Esophagus muscularis mucosa (tissue), 4 donors: ENCODE measurements around the gene GORAB. TPM values are rescaled to one million over a fixed set of nuclear protein-coding genes. Genes with fewer than 3 reads are reported as not detected.

Source experiments
- DNase-seq: peaks from one replicate; pipeline ENCODE4 v3.0.0-alpha.2; 2017; ENCODE audit errors: extremely low spot score
- H3K27ac ChIP-seq, 4 donors: fragments of 200-600 bp; sonication (generic); replicated peaks in 1 of 4; 1 replicate in 3 of 4; 2 replicates in 1 of 4; pipeline ENCODE4 v1.5.1; 2016 to 2019; ENCODE audit warnings: mild to moderate bottlenecking in 1 of 4
- H3K27me3 ChIP-seq, 4 donors: fragments of 200-600 bp; sonication (generic); one replicate each; pipeline versions ENCODE4 v1.5.1 to v1.6.0; 2016 to 2019
- H3K36me3 ChIP-seq, 4 donors: fragments of 200-600 bp; sonication (generic); one replicate each; pipeline ENCODE4 v1.5.1; 2016 to 2019
- H3K4me1 ChIP-seq, 4 donors: fragments of 200-600 bp; sonication (generic); one replicate each; pipeline ENCODE4 v1.5.1; 2016 to 2019
- H3K4me3 ChIP-seq, 4 donors: fragments of 200-600 bp; sonication (generic); 1 replicate in 2 of 4; 2 replicates in 2 of 4; pipeline ENCODE4 v1.5.1; 2016 to 2019; ENCODE audit warnings: mild to moderate bottlenecking in 4 of 4, moderate library complexity in 1 of 4
- H3K9me3 ChIP-seq, 4 donors: fragments of 200-600 bp; sonication (generic); 1 replicate in 3 of 4; 2 replicates in 1 of 4; pipeline ENCODE4 v1.5.1; 2016 to 2019
- CTCF ChIP-seq, 3 experiments: fragments of 200-600 bp in 2 of 3; fragments of 450-650 bp in 1 of 3; sonication (generic) in 2 of 3; IDR thresholded peaks; one replicate each; pipeline ENCODE4 v1.5.1; 2017 to 2019; ENCODE audit warnings: antibody characterized with exemption in 3 of 3, mild to moderate bottlenecking in 2 of 3, moderate library complexity in 1 of 3
- EP300 ChIP-seq: sonication (generic); formaldehyde crosslinking; IDR thresholded peaks from one replicate; pipeline ENCODE4 v1.6.1; 2017; ENCODE audit warnings: antibody characterized with exemption
- POLR2A ChIP-seq: fragments of 450-650 bp; IDR thresholded peaks from one replicate; pipeline ENCODE4 v1.6.1; 2017; ENCODE audit warnings: antibody characterized with exemption, moderate library complexity, mild to moderate bottlenecking, low read depth
- POLR2AphosphoS5 ChIP-seq, 2 donors: sonication (generic); formaldehyde crosslinking; IDR thresholded peaks; one replicate each; pipeline ENCODE4 v1.6.1; 2017; ENCODE audit warnings: antibody characterized with exemption in 2 of 2
- WGBS: methylation state at CpG from one replicate; pipeline ENCODE4 v1.1.5; 2018; 5-methylcytosine and 5-hydroxymethylcytosine counted together
- intact Hi-C: fragments of 100-400 bp; cut with DNase I; formaldehyde crosslinking; loops from one replicate; pipeline ENCODE4 v1.15.1; 2023
- total RNA-seq, 4 donors: library from RNA; depleted of rRNA; stranded (reverse); fragments of >200 nt; gene quantifications; one replicate each; pipeline versions ENCODE4 v1.1.0 to v1.2.1, GENCODE V29; 2016

The GORAB gene
- total RNA-seq, 4 donors from 2014 or later, result 4.3 to 8.0 (median 5.8) TPM

GRCh38 chr1:170544624-170545023, 12.7 kb downstream of the GORAB start:
- Histone ChIP-seq H3K36me3 (peaks cover 29 to 91% (median 70%) of the 10 kb centered on the region in 4 donors), H3K27me3 (no peaks in the 10 kb centered on the region), H3K4me3 (no peak overlapping the region), H3K4me1 (no peaks in the 10 kb centered on the region), H3K27ac (no peak overlapping the region), H3K9me3 (no peaks in the 10 kb centered on the region)
- 93% methylated on average over 4 of the region's 4 CpGs for WGBS
- TF ChIP-seq CTCF (IDR thresholded peaks at IDR 0.05) (no peak), POLR2A (no peak), EP300 (no peak), POLR2AphosphoS5 (IDR thresholded peaks at IDR 0.05) (no peak)
- intact Hi-C loops, result no loop called here
- DNase-seq, result no peak

DNA sequence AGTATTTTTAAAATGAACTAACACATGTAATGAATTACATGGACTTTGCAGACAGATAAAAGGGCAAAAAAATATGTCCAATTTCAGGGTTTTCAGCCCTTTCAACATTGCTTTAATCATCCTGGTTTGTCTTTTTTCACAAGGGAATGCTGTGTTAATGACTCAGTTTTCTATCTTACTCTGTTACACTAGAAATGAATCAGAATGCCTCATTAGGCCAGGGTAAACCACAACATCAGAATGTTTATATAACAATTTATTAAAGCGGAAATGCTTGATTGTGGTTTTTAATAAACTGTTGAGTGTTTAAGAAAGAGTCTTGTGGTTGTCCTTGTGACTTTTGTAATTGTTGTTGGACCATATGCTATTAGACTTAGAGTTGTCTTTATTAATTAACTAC, 13.5 kb downstream of the GORAB start:
- Histone ChIP-seq H3K4me3 (no peak overlapping the region), H3K4me1 (no peaks in the 10 kb centered on the region), H3K9me3 (no peaks in the 10 kb centered on the region), H3K27me3 (no peaks in the 10 kb centered on the region), H3K27ac (no peak overlapping the region), H3K36me3 (peaks cover 29 to 91% (median 72%) of the 10 kb centered on the region in 4 donors)
- no peak for TF ChIP-seq POLR2A
- no peak for TF ChIP-seq CTCF (IDR thresholded peaks at IDR 0.05)
- TF ChIP-seq EP300, result no peak
- no peak for TF ChIP-seq POLR2AphosphoS5 (IDR thresholded peaks at IDR 0.05)
- DNase-seq, result no peak
- intact Hi-C loops, result no loop called here
- WGBS, result 84% methylated on average over 1 of the region's 1 CpG

- TF ChIP-seq POLR2AphosphoS5 (IDR thresholded peaks at IDR 0.05) (no peak), EP300 (no peak), POLR2A (no peak), CTCF (IDR thresholded peaks at IDR 0.05) (no peak)
- no peaks in the 10 kb centered on the region for H3K27me3 ChIP-seq
- H3K36me3 ChIP-seq, result peaks cover 30 to 92% (median 75%) of the 10 kb centered on the region in 4 donors
- no peaks in the 10 kb centered on the region for H3K9me3 ChIP-seq
- no peak overlapping the region for H3K27ac ChIP-seq
- H3K4me3 ChIP-seq, result no peak overlapping the region
- no peak for DNase-seq
- intact Hi-C loops, result no loop called here
- no peaks in the 10 kb centered on the region for H3K4me1 ChIP-seq
- 96% methylated on average over 1 of the region's 1 CpG for WGBS
Measured at GRCh38 chr1:170547255-170547654, 15.3 kb downstream of the GORAB start.

DNA sequence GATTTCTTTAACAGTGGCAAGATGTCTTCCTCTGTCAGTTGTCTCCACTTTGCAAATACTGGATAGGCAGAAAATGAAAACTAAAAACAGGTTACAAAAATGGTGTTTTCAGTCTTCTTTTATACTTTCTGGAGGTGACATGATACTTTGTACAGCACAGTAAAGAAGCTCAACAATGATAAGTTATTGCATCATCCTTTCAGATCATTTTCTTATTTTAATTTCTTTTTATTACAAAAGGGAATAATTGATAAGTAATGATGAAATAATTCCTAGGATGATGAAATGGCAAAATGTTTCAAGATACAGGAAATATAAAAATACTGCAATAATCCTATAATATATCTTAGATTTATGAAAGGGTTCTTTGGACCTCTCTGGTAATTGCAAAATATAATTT, 16.5 kb downstream of the GORAB start:
- no peak overlapping the region for H3K27ac ChIP-seq
- no peak for DNase-seq
- TF ChIP-seq POLR2AphosphoS5 (IDR thresholded peaks at IDR 0.05), result no peak
- no peak for TF ChIP-seq CTCF (IDR thresholded peaks at IDR 0.05)
- TF ChIP-seq POLR2A, result no peak
- no peak for TF ChIP-seq EP300
- intact Hi-C loops, result no loop called here
- H3K27me3 ChIP-seq, result no peaks in the 10 kb centered on the region
- H3K36me3 ChIP-seq, result peaks cover 27 to 90% (median 71%) of the 10 kb centered on the region in 4 donors
- no peak overlapping the region for H3K4me3 ChIP-seq
- H3K4me1 ChIP-seq, result no peaks in the 10 kb centered on the region
- no peaks in the 10 kb centered on the region for H3K9me3 ChIP-seq

- DNase-seq, result no peak
- WGBS, result 89% methylated on average over 1 of the region's 1 CpG
- no peak overlapping the region for H3K27ac ChIP-seq
- H3K36me3 ChIP-seq, result peaks cover 19 to 41% (median 28%) of the 10 kb centered on the region in 4 donors
- no peak overlapping the region for H3K4me3 ChIP-seq
- H3K27me3 ChIP-seq, result no peaks in the 10 kb centered on the region
- H3K9me3 ChIP-seq, result peaks cover 0 to 13% (median 6%) of the 10 kb centered on the region in 4 donors
- TF ChIP-seq EP300, result no peak
- TF ChIP-seq POLR2A, result no peak
- H3K4me1 ChIP-seq, result no peaks in the 10 kb centered on the region
- intact Hi-C loops, result no loop called here
Measured at GRCh38 chr1:170555370-170555769, 23.4 kb downstream of the GORAB start.
